Measurements from ENCODE around the gene MEGF6.

MEGF6 gene

DNA sequence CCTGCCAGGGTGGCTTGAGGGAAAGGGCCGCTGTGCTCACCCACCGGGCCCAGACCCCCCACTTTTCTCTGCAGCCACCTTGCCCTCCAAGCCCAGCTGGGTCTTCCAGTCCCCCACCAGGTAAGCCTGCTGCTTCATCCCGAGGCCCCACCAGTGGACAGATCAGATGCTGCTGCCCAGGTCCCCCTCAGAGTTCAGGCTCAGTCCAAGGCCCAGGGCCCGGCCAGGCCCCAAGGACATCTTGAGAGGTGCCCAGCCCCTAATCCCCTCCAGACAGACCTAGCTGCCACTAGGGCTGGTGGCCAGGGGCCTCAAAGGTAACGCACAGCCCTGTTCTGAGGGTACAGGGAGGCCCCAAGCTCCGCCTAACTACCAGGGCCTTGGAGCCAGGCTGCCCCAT, 58.6 kb downstream of the MEGF6 start:
- DNase-seq (ENCODE audit: low read depth) = no peak

DNA sequence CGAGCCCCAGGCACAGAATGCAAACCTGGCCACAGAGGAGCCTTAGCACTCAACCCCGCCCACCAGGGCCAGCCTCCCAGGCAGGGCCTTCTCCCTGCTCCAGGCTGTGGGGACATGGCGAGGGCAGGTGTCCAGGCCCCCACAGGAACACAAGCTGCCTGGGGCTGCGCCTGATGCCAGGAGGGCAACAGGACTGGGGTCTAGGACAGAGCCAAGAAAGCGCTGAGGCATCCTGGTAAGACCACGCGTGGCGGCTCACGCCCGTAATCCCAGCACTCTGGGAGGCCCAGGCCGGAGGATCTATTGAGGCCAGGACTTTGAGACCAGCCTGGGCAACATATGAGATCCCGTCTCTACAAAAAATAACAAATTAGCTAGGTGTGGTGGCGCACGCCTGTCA, 59.1 kb downstream of the MEGF6 start:
- no peak for DNase-seq (ENCODE audit: low read depth)

DNA sequence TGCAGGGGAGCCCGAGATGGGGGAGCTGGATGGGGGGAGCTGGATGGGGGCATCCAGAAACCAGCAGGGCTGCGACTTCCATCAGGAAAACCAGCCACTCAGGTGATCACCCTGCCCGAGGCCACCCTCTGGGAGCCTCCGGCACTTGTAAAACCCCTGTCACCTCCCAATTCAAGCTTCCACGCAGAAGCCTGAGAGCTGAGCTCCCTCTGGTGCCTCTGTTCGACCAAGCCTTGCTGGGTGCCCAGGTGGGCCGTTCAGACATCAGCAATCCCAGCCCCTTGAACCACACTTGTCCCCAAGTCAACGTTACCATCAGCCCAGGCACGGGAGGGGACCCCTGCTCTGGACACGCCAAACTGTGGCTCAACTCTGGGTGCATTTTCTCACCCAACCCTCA, 59.6 kb downstream of the MEGF6 start:
- no peak for DNase-seq (ENCODE audit: low read depth)

DNA sequence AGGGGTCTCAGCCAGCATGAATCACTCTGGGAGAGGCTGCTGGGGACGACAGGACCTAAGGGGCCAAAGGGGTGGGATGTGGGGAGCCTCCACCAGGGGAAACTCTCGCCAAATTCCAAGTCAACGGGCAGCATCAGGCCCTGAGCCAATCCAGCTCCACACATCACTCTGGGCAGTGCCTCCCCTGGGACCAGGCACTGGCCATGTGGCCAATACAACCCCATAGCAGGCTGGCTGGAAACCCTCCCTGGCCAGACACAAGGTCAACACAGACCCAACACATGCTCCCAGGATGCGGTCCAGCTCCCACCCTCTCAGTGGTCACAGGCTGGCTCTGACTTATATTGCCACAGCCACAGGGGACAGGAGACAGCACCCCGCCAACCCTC, 60.0 kb downstream of the MEGF6 start:
- DNase-seq (ENCODE audit: low read depth) = no peak

DNA sequence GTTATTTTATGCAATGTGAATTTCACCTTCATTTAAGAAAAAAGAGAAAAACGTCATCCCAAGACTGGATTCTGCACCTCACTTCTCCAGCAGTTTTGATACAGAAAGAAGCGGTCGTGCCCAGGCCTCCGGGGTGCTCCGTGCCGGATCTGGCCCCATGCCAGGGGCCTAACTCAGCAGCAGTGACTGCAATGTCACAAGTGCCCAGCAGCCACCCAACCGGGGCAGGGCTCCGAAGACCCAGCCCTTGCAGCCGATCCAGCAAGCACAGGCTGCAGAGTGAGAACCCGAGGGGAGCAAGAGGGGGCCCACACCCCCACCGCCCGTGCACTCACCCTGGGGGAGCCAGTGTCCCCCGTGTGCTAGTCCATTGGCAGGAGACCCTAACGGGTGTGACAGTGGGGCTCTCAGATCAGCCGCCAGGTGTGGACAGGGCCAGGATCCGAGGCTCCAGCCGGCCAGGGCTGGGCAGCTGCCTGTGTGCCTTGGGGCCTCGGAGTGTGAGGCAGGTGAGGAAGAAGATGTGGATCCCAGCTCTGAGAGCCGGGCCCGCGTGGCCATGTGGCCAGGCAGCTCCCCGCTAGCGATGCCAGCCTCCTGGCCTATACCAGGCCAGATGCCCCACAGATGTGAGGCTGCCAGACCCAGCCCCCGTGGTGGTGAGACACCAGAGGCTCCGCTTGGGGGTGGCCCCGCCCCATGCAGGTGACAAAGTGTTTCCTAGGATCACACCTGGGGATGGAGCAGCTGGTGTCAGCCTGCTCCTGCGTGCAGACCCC, 60.6 kb downstream of the MEGF6 start:
- DNase-seq (ENCODE audit: low read depth) = no peak

DNA sequence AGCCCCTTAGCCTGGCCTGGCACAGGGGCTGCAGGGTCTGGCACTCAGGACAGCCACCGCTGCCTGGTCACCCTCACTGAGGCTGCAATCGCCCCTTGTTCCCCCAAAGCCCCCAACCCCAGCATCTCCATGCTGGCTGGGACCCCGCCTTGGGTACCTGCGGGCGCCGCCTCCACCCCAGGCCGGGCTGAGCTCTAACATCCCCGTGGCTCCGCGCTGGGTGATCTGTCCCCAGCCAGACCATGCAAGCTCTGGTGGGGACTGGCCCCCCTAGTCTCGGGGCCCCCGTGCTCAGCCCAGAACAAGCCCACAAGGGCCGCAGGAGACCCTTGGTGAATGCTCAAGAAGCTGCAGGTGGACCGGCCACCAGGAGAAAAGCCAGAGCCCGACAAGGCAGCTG, 62.4 kb downstream of the MEGF6 start:
- DNase-seq (ENCODE audit: low read depth) = no peak

DNA sequence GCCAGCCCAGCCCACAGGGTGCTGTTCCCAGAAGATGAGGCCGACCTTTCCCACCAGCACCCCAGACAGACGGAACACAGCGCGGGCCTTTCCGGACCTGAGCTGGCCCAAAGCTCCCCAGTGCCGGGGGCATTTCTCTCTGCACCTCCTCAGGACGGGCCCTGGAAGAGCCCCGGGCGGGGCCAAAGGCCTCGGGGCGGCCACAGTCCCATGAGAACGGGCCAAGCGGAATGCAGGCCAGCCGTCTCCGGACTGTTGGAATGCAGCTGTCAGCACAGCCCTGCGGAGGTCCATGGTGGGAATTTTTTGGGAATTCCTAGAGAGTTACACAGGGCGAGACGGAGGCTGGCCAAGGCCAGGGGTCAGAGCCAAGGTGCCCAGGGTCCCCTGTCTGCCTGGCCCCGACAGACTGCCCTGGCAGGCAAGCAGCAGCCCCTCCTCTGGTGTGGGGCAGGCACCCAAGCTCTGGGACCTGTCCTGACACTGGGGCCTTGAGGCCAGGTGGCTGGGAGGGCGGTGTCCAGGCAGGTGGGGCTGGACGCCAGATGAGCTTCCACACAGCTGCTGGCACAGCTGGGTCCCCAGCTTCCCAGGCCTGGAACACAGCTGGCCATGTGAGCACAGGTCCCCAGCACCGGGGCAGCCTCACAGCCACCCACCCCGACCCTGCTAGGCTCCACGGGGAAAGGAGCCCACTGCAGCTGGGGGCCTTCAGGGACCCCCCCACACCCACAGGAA, 63.0 kb downstream of the MEGF6 start:
- DNase-seq (ENCODE audit: low read depth) = no peak

DNA sequence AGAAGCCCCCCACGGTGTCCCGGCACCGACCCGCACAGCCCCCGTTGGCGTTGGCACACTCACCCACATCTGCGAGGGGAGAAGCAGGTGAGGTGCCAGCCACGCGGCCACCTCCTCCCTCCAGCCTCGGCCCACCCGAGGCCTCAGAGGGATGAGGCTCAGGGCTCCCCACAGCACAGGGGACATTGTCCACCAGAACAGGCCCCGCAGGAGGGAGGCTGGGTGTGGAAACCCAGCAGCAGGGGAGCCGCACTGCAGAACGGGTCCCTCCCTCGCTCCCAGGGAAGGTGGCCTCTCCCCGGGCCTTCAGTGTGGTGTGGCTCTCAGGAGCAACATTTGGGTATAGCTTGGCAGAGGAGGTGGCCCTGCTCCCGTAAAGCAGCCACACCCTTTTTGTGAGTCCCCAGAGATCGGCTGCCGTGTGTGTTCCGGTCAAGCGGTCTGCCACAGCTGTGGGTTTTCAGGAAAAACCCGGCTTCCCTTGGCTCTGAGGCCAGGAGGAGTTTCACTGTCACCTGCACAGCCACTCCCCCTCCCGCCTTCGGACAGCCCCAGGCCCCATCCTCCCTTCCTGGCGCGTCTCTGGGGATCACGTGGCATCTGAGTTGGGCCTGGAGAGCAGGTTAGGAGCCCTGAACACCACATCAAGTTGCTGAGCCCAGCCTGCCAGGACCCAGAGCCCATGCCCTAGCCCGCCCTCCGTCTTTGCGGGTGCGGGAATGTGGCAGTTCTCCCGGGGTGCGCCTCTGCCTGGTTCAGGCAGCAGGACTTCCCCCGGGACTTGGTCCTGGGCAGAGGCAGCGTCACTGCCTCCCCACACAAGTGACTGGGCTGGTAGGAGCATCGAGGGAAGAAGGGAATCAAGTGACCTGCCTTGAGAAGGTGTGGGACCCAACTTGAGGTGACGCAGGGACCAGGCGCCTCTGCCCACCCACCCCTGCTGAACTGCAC, 64.0 kb downstream of the MEGF6 start:
- DNase-seq (ENCODE audit: low read depth) = no peak

DNA sequence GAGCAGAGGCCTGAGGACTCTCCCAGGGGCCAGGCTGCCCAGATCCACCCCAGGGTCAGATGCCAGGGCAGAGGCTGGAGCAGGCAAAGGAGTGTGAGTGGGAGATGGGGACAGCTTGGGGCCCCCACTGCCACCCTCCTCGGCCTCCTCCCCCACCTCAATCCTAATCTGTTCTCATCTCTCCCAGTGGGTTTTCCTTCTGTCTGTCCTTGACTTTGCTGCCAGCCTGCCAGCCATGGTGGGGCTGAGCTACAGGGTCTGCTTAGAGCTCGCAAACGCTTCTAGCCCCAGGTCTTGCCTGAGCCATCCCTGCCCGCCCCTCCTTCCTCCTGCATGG, 65.3 kb downstream of the MEGF6 start:
- DNase-seq (ENCODE audit: low read depth) = no peak

DNA sequence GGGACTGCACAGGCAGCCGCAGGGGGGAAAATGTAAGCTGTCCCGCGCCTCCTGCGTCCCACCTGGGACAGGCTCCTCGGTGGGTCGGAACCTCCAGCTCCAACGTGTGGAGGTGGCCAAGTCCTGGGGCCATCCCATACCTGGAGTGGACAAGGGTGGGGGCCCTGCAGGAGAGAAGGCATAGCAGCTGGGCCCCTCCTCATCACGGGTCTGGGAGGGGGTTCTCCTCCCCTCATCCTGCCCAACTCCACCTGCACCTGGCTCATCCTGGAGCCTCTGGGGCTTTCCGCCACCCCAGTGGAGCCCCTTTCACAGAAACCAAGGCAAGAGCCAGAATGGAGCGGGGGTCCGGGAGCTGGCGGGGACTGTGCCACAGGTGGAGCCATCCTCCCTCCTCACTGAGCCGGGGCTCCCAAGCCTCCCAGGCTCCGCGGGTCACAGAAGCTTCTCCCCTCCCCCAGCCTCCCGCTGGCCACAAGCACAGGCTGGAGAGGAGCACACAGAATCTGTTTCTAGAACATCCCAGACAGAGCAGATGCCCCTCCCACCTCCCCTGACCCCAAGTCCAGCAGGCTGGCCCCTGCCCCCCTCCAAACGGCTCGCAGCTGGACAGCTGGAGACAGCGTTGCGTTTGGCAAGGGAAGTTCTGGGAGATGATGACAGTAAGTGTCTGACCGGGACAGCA, 65.8 kb downstream of the MEGF6 start:
- DNase-seq (ENCODE audit: low read depth) = no peak

DNA sequence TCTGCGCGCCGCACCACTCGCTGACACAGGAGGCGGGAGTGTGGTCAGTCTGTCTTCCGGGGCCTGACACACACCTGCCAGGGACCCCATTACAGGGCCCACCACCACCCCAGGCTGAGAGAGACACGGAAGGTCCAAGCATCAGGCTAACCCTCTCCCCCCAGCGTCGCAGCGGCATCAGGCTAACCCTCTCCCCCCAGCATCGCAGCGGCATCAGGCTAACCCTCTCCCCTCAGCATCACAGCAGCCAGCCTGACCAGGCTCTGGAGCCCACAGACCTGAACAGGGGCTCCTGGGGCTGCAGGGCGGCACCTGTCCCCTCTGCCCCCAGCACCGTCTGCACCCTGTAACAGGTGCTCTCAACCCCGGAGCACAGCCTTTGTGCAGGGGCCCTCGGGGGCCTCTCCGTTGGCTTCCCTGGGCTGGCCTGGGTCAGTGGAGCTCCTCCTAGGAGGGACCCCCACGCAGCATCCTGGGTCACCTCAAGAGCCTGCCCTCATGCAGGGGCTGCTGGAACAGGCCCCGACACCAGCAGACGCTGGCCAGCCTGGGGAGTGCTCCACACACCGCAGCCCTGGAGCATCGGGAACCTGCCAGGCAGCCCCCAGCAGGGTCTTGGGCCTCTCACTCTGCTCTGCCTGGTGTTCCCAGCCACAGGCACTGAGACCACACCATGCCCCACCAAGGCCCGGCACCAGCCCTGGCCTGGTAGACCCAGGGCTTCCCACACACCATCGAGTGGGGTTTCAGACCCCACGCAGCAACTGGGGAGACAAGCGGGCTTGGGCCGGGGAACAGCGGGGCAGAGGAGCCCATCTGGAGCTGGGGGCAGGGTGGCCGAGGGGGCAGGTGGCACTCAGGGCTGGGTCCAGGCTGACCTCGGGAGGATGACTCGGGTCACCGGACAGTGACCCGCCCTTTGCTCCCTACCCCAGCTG, 67.0 kb downstream of the MEGF6 start:
- no peak for DNase-seq (ENCODE audit: low read depth)

DNA sequence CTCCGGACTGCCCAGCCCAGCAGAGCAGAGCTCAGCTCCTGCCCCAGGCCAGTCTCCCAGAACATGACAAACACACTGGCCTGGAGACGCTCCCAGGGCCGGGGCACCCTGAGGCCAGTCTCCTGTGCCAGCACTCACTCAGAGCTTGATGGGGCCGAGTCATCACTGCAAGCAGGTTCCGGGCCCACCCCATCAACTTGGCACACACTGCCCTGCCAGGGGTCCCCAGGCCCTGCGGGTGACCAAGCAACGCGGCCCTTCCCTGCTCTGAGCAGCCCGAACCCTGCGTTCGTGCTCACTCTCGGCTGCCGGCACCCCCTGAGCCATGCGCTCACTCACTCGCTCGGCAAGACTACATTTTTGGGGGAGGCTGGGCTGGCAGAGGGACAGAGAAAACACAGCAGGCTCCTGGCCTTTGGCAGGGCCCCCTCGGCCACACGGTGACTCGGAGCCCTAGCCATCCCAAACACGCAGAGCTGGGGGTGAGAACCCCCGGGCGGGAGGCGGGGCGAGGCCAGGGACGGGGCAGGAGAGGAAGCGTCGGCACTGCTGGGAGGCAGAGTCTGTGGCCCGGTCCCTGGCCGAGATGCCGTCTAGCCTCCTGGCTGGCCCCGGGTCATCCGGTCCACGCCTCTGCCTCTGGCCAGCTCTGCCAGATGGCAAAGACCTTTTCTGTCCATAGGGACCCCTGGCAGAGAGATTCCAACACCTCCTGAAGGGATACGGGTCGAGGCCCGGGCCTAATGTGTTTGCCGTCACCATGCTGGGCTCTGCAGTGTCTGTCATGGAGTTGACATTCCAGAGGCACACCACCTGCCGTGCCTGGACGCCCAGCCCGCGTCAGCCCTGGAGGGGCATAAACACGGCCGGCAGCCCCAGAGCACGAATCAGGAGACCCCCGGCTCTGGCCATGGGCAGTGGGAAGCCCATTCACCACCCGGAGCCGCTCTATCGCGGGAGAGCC, 68.0 kb downstream of the MEGF6 start:
- no peak for DNase-seq (ENCODE audit: low read depth)

DNA sequence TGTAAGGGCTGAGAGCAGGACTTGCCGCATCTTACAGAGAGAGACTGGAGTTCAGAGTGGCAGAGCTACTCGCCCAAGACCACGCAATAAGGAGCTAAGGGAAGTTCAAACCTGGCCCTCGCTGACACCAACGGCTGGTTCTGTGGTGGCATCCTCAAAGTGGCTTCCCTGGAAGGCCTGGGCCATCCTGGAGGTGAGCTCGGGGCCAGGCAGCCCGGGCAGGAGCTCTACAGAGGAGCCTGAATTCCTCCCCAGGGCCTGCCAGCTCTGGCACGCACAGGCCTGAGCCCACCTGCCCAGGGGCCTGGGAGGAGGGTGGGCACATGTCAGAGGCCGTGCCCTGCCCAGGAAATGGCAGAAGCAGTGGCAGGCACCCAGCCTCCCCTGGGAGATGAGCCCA, 68.6 kb downstream of the MEGF6 start:
- DNase-seq (ENCODE audit: low read depth) = no peak

DNA sequence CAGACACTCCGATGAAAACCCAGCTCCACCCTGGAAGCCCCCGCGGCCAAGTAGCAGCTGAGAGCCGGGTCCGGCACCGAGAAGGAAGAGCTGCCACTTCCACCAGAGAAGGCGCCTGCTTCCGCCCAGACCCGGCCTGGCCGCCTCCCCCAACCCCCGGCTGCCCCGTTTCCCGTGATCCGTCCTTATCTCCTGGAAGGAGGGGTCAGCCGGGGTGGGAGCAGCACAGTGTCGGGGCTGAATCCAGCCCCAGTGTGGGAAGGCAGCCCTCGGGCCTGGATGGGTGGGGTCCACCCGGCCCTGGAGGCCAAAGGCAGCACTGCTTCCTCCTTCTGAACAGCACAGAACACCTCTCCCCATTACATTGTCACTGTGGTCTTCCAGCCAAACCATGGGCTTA, 69.4 kb downstream of the MEGF6 start:
- DNase-seq (ENCODE audit: low read depth) = no peak

DNA sequence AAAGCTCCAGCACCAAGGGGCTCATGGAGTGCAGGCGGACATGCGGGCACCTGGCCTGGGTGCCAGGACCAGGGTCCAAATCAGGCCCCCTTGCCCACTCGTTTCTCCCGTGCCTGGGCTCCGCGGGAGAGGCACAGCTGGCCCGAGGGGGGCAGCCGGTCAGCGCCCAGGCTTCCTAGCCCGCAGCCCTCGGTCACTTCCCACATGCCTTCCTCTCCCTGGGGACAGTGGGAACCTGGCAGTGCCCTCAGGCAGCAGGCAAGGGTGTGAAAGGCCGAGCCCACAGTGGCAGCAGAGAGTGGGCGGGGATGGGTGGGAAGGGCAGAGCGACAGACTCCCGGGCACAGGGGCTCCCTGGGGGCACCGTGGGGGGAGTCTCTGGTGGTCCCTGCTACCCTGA, 69.8 kb downstream of the MEGF6 start:
- DNase-seq (ENCODE audit: low read depth) = no peak

DNA sequence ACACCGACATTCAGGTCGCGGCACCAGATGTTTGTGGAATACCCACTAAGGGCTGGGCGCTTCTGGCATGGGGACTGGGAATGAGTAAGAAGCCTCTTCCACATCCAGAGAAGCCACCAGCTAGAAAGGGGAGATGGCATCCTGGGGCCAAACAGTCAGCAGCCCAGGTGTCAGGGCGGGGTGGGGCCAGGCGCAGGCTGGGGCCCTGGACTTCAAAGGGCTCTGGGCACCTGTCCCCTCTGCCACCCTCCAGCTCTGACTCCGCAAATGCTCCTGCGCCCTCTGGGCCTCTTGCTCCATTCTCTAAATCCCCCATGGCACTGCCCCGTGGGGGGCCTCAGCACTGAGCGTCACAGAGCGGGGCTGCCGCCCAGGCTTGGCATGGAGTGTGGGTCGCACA, 70.4 kb downstream of the MEGF6 start:
- no peak for DNase-seq (ENCODE audit: low read depth)

DNA sequence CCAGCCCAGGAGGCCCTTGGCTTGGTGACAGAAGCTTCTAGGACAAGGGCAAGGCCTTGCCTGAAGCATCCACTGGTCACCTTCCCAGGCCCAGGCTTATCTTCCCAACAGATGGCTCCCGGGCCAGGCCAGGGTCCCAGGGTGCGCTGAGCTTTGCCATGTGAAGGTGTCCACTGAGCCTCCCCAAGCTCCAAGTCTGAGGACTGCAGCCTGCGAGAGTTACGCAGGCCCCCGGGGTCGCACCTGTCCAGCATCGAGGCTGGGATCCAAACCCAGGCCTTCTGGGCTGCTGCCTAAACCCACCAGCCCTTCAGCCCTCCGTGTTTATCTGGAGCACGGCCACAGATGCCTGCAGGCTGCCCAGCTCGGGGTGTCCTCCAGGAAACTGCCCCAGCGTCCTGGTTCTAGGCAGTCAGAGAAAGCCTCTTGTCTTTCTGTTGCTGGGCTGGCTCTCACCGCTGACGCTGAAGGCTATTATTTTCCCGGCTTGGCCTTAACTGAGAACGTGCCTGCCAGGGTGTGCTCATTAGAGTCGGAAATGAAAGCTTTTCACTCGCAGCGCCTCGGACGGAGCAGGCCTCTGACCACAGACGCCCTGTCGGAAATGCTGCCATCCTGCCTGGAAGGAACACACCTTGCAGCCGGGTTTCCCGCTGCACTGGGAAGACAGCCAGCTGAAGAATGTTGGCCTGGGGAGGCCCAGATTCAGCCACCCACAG, 71.4 kb downstream of the MEGF6 start:
- no peak for DNase-seq (ENCODE audit: low read depth)

DNA sequence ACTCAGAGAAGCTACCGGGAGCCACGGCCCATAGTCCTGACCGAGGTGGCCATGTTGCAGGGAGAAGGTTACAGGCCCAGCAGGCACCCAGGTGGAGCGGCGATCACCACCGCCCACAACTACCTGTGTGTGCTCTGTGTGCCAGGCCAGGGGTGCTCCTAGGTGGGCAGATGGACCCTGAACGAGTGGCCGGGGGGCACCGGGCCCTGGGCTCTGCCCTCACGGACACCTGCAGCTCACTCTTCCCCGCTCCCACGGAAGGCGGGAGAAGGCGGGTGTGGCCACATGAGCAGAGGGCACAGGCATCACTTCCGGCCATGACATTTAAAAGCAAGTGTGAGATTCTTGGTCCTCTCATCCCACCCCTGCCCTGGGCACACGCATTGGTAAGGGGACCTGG, 73.9 kb downstream of the MEGF6 start:
- no peak for DNase-seq (ENCODE audit: low read depth)

Data from stimulated activated CD8-positive, alpha-beta memory T cell treated with anti-CD3 and anti-CD28 coated beads, Interleukin-15, amount 100 ng/mL, for 1 hour (primary cell).